ENCODE data around the gene ENPEP.
"Not testable (repeated sequence)": the region's sequence is repeated elsewhere in the genome, so short reads cannot be mapped to it uniquely, and the experiment has no call there.

ENPEP gene, protein sequence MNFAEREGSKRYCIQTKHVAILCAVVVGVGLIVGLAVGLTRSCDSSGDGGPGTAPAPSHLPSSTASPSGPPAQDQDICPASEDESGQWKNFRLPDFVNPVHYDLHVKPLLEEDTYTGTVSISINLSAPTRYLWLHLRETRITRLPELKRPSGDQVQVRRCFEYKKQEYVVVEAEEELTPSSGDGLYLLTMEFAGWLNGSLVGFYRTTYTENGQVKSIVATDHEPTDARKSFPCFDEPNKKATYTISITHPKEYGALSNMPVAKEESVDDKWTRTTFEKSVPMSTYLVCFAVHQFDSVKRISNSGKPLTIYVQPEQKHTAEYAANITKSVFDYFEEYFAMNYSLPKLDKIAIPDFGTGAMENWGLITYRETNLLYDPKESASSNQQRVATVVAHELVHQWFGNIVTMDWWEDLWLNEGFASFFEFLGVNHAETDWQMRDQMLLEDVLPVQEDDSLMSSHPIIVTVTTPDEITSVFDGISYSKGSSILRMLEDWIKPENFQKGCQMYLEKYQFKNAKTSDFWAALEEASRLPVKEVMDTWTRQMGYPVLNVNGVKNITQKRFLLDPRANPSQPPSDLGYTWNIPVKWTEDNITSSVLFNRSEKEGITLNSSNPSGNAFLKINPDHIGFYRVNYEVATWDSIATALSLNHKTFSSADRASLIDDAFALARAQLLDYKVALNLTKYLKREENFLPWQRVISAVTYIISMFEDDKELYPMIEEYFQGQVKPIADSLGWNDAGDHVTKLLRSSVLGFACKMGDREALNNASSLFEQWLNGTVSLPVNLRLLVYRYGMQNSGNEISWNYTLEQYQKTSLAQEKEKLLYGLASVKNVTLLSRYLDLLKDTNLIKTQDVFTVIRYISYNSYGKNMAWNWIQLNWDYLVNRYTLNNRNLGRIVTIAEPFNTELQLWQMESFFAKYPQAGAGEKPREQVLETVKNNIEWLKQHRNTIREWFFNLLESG

GRCh38 chr4:110475881-110476818, at the start of gene ENPEP:
TSS of gene ENPEP (plus strand) at chr4:110476155. CDS start at chr4:110476415, 260 bp downstream.
- TF ChIP-seq Cebpa-rat (IDR thresholded peaks at IDR 0.05): no peak
- H3K36me3 ChIP-seq: no peaks in the 10 kb centered on the region
- H3K27me3 ChIP-seq: no peaks in the 10 kb centered on the region; a peak in 1 of 22 replicates
- no peak within 1 kb of the TSS for H3K4me2 ChIP-seq
- H3K9me3 ChIP-seq (replicated peaks in 1 of 11): no peaks in the 10 kb centered on the region
- no peak within 1 kb of the TSS for H3K9ac ChIP-seq
- H4K20me1 ChIP-seq: no peaks in the 10 kb centered on the region
- H3K27ac ChIP-seq: no peak within 1 kb of the TSS
- 0 out of 20 replicates have a peak, but pooled peaks cover 0 to 5% (median 0%) of the 10 kb centered on the region in 10 experiments for H3K4me1 ChIP-seq
- no peak within 1 kb of the TSS for H3K4me3 ChIP-seq

DNA sequence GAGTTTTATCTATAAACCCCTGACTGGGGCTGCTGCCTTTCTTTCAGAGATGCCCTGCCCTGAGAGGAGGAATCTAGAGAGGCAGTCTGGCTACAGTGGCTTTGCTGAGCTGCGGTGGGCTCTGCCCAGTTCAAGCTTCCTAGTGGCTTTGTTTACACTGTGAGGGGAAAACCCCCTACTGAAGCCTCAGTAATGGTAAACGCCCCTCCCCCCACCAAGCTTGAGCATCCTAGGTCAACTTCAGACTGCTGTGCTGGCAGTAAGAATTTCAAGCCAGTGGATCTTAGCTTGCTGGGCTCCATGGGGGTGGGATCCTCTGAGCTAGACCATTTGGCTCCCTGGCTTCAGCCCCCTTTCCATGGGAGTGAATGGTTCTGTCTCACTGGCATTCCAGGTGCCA, 44.1 kb upstream of the ENPEP start:
- H3K4me3 ChIP-seq, H3K4me2 ChIP-seq, H3K4me1 ChIP-seq, H4K20me1 ChIP-seq, H3K27ac ChIP-seq, H3K9ac ChIP-seq, H3K36me3 ChIP-seq, H3K27me3 ChIP-seq: not testable (repeated sequence)
- H3K9me3 ChIP-seq (replicated peaks in 1 of 11): peaks cover 0 to 13% (median 10%) of the 10 kb centered on the region in 11 experiments; a peak in 11 of 22 replicates

GRCh38 chr4:110437292-110437691, 38.7 kb upstream of the ENPEP start:
- not testable (repeated sequence) for H3K4me3 ChIP-seq, H3K4me1 ChIP-seq, H3K27ac ChIP-seq, H3K27me3 ChIP-seq, H3K36me3 ChIP-seq, H4K20me1 ChIP-seq, H3K4me2 ChIP-seq, H3K9ac ChIP-seq
- peaks cover 0 to 13% (median 6%) of the 10 kb centered on the region in 11 experiments; a peak in 9 of 22 replicates for H3K9me3 ChIP-seq (replicated peaks in 1 of 11)

DNA sequence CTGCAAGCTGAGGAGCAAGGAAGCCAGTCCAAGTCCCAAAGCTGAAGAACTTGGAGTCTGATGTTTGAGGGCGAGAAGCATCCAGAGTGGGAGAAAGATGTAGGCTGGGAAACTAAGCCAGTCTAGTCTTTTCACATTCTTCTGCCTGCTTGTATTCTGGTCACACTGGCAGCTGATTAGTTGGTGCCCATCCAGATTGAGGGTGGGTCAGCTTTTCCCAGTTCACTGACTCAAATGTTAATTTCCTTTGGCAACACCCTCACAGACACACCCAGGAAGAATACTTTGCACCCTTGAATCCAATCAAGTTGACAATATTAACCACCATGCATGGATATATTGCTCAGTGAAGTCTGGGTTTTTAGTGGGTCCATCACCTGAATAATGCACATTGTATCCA, 36.7 kb upstream of the ENPEP start:
- H3K27ac ChIP-seq, H4K20me1 ChIP-seq, H3K4me1 ChIP-seq, H3K27me3 ChIP-seq, H3K4me3 ChIP-seq, H3K9ac ChIP-seq, H3K36me3 ChIP-seq, H3K4me2 ChIP-seq: not testable (repeated sequence)
- peaks cover 0 to 13% (median 6%) of the 10 kb centered on the region in 11 experiments; a peak in 9 of 22 replicates for H3K9me3 ChIP-seq (replicated peaks in 1 of 11)

DNA sequence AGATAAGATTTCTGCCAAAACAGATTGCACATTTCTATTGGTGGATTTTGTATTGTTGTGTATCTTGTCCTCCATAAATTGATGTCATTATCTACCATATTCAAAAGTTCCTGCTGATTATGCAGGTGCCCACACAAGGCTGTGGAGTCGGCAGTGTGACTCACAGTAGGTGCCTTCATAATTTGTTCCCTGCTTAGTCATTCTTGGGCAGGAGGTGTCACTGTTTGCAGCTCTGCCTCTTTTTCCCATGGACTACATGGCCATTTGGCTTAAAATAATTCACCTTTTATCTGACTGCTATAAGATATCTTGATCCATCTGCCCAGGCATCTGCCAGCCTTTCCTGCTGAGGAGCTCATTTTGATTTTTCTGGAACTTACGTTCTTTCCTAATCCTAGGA, 33.6 kb upstream of the ENPEP start:
- Histone ChIP-seq H3K27me3 (no peaks in the 10 kb centered on the region), H3K36me3 (no peaks in the 10 kb centered on the region), H3K4me2 (no peak overlapping the region), H3K4me1 (peaks cover 0 to 10% (median 7%) of the 10 kb centered on the region in 10 experiments; a peak in 13 of 20 replicates), H3K27ac (no peak overlapping the region), H3K9me3 (replicated peaks in 1 of 11) (no peaks in the 10 kb centered on the region), H3K4me3 (no peak overlapping the region), H4K20me1 (no peaks in the 10 kb centered on the region), H3K9ac (no peak overlapping the region)
- no peak for TF ChIP-seq Cebpa-rat (IDR thresholded peaks at IDR 0.05)

DNA sequence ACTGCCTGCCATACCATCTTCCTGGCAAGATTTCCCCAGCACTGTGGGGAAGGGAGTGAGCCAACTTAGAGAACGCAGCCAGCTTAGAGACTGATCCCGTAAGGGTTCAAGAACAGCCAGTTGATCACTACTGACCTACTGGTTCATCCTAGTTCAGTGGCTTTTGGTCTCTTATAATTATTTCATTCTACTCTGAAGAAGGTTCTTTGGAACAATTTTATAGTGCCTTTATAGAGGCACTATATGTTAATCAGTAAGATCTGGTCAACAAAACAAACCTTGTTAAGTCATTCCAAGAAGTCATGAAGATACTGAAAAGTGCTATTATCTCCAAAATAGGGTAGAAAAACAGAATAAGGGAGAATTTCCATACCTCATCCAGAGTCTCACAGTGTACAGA, 33.2 kb upstream of the ENPEP start:
- no peak for TF ChIP-seq Cebpa-rat (IDR thresholded peaks at IDR 0.05)
- Histone ChIP-seq H3K4me3 (no peak overlapping the region), H3K4me2 (no peak overlapping the region), H3K27ac (no peak overlapping the region), H3K9me3 (replicated peaks in 1 of 11) (no peaks in the 10 kb centered on the region), H4K20me1 (no peaks in the 10 kb centered on the region), H3K36me3 (no peaks in the 10 kb centered on the region), H3K27me3 (no peaks in the 10 kb centered on the region), H3K9ac (no peak overlapping the region), H3K4me1 (peaks cover 0 to 10% (median 7%) of the 10 kb centered on the region in 10 experiments; a peak in 13 of 20 replicates)

- Histone ChIP-seq H3K27me3 (no peaks in the 10 kb centered on the region), H3K4me2 (no peak overlapping the region), H3K27ac (no peak overlapping the region), H3K36me3 (no peaks in the 10 kb centered on the region), H3K4me3 (no peak overlapping the region), H4K20me1 (no peaks in the 10 kb centered on the region), H3K9me3 (replicated peaks in 1 of 11) (no peaks in the 10 kb centered on the region), H3K9ac (no peak overlapping the region), H3K4me1 (no peaks in the 10 kb centered on the region)
- TF ChIP-seq Cebpa-rat (IDR thresholded peaks at IDR 0.05): no peak
These were observed 26.0 kb upstream of the ENPEP start for GRCh38 chr4:110449947-110450346.

DNA sequence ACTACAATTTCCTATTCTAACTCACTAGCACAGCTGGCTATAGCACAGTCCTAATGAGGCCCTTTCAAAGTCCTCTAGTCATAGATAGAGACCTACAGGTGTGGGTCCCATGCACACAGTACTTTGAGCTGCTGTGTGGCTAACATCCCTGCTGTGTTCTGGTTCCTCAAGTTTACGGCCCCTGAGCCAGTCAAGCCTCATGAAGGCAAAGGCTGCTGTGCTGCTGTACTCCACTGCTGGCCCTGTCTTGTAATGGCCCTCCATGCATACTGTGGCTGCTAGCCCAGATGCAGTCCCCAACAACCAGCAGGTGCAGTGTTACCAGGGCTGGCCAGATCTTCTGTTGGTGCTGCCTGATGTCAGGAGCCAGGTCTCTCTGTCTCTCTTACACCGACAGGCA, 23.4 kb upstream of the ENPEP start:
- H3K9me3 ChIP-seq (replicated peaks in 1 of 11): no peaks in the 10 kb centered on the region
- H4K20me1 ChIP-seq: no peaks in the 10 kb centered on the region
- no peaks in the 10 kb centered on the region for H3K36me3 ChIP-seq
- no peak overlapping the region for H3K4me3 ChIP-seq
- no peak overlapping the region for H3K9ac ChIP-seq
- no peaks in the 10 kb centered on the region for H3K4me1 ChIP-seq
- H3K27me3 ChIP-seq: no peaks in the 10 kb centered on the region
- H3K4me2 ChIP-seq: no peak overlapping the region
- TF ChIP-seq Cebpa-rat (IDR thresholded peaks at IDR 0.05): no peak
- no peak overlapping the region for H3K27ac ChIP-seq

- H3K4me2 ChIP-seq: no peak overlapping the region
- no peak overlapping the region for H3K9ac ChIP-seq
- no peaks in the 10 kb centered on the region for H3K9me3 ChIP-seq (replicated peaks in 1 of 11)
- H3K27me3 ChIP-seq: no peaks in the 10 kb centered on the region
- no peaks in the 10 kb centered on the region for H4K20me1 ChIP-seq
- no peak for TF ChIP-seq Cebpa-rat (IDR thresholded peaks at IDR 0.05)
- no peak overlapping the region for H3K4me3 ChIP-seq
- H3K4me1 ChIP-seq: no peaks in the 10 kb centered on the region
- no peaks in the 10 kb centered on the region for H3K36me3 ChIP-seq
- H3K27ac ChIP-seq: no peak overlapping the region
These were observed 21.5 kb upstream of the ENPEP start for GRCh38 chr4:110454441-110454840.
